K562 (cell line): Measurements from ENCODE around the gene CNTRL.

Source experiments
- EZH2 ChIP-seq: IDR thresholded peaks from 2 replicates; pipeline ENCODE4 v1.6.1; 2012; ENCODE audit warnings: low read depth, mild to moderate bottlenecking, inconsistent platforms, low read length, borderline replicate concordance
- MXD1 ChIP-seq: fragments of 250-450 bp; sonication (Bioruptor Pico); IDR thresholded peaks from 2 replicates; pipeline ENCODE4 v1.8.0; 2021; ENCODE audit warnings: borderline replicate concordance, mild to moderate bottlenecking, moderate library complexity; ENCODE audit not compliant: poor library complexity, severe bottlenecking
- MXI1 ChIP-seq: IDR thresholded peaks from 2 replicates; pipeline ENCODE4 v1.6.1; 2011; ENCODE audit warnings: low read depth, mild to moderate bottlenecking, improper control_type of control experiment, low read length
- RAD21 ChIP-seq, 2 experiments: fragments of 250-450 bp in 1 of 2; fragments of 450-650 bp in 1 of 2; sonication (Bioruptor Pico) in 1 of 2; formaldehyde crosslinking in 1 of 2; IDR thresholded peaks in 1 of 2; conservative IDR thresholded peaks in 1 of 2; 2 replicates each; pipeline versions ENCODE4 v1.4.0 to v1.8.0; 2020 to 2022; ENCODE audit warnings: mild to moderate bottlenecking in 2 of 2, moderate library complexity in 1 of 2
- SP2 ChIP-seq: IDR thresholded peaks from 2 replicates; pipeline ENCODE4 v1.6.1; 2011; ENCODE audit warnings: mild to moderate bottlenecking, low read depth, low read length, moderate library complexity; ENCODE audit not compliant: poor library complexity, severe bottlenecking; ENCODE audit errors: extremely low read depth

GRCh38 chr9:121197132-121197531 lies 122.4 kb downstream of the CNTRL start:
- no peak for TF ChIP-seq MXI1
- no peak for TF ChIP-seq MXD1 (CRISPR knock-in tag)
- TF ChIP-seq RAD21 (CRISPR knock-in tag; conservative IDR thresholded peaks at IDR 0.05 in 1 of 2, IDR thresholded peaks at IDR 0.05 in 1 of 2), result no peak
- no peak for TF ChIP-seq EZH2
- TF ChIP-seq SP2, result no peak
